Endometrium (tissue), 2 donors: ENCODE data around the gene ANGPTL5.
A peak's percentile ranks its signal among the peaks of the same experiment; 100 is the strongest.
"Not testable (repeated sequence)": the region's sequence is repeated elsewhere in the genome, so short reads cannot be mapped to it uniquely, and the experiment has no call there.

Experiments used
- FAIRE-seq: peaks from 2 replicates; lab custom pipeline; 2012; peaks lifted over from hg19 to GRCh38; lab: Jason Lieb, UNC
- donor health status: control.
- donor health status: control.

ANGPTL5 gene

GRCh38 chr11:101916422-101916821, at the start of gene ANGPTL5:
ANGPTL5 (minus strand) TSS chr11:101916522; CDS start chr11:101907909, 8,613 bp downstream.
- FAIRE-seq = no peak

- FAIRE-seq = not testable (repeated sequence)
These were observed 47.9 kb upstream of the ANGPTL5 start for GRCh38 chr11:101964200-101964599.

DNA sequence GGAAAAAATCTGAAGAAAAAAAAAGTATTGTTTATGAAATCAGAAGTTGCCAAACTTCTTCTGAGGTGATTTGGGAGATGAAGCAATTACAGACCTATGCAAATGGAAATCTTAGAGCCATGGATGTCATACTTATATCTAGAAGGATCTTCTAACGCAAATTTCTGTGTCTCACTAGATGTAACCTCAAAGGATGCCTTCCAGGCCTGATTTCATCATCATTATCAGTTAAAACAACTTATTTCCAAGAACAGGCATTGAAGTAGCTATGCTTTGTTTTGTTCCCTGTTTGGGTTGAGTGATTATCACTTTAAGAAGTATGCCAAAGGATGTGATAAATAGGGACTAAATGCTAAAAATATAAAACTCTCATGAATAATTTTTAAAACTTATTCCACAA, 43.9 kb upstream of the ANGPTL5 start:
- no peak for FAIRE-seq

DNA sequence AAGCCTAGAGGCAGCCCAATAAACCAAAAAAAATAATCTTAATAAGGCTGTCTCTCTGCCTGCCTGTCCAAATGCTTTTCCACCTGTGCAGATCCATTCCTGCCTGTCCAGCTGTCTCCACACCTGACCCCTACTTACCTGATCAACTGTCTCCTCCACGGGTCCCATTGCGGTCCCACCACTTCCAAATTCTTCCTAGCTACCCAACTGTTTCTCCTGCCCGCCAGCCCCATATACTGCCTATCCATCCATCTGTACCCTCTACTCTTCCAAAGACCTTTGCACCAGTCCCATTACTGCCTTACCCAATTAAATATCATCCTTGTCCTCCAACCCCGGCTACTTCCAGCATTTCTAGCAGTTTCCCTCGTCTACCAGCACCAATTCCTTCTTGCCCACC, 39.4 kb upstream of the ANGPTL5 start:
- FAIRE-seq = no peak

DNA sequence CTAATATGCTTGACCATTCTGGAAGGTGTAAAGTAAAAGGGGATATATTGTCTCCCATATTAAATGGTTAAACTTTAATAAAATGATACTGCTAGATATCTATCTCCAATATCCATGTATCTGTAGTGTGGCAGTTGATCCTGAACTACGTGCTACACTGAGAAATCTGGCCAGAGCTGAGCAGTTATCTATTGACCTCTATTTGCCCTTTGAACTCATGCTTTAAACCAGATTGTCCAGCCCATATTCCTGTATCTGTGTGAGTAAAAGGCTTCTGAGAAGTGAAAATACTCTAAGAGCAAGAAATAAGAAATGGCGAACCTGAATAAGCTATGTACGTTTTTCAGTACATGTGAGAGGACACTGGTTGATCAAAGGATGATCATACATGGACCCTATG, 39.0 kb upstream of the ANGPTL5 start:
- no peak for FAIRE-seq

- no peak for FAIRE-seq
These were observed 33.4 kb upstream of the ANGPTL5 start for GRCh38 chr11:101949680-101950220.

DNA sequence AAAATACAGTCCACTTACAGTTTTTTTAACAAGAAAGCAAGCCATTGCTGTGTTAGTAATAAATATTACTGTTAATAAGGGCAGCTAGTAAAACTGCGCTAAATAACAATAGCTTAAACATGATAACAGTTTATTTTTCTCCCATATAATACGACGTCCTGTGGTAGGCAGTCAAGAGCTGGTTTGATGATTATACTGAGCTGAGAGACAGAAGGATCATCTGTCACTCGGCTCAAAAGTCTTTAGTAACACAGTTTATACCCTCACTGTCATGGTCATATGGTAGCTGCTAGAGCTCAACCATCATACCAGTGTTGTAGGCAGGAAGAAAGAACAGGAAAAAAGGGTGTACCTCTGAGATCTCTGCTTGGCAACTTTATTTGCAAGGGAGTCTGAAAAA, 29.1 kb upstream of the ANGPTL5 start:
- FAIRE-seq = no peak

GRCh38 chr11:101944923-101945322, 28.6 kb upstream of the ANGPTL5 start:
- FAIRE-seq = no peak

DNA sequence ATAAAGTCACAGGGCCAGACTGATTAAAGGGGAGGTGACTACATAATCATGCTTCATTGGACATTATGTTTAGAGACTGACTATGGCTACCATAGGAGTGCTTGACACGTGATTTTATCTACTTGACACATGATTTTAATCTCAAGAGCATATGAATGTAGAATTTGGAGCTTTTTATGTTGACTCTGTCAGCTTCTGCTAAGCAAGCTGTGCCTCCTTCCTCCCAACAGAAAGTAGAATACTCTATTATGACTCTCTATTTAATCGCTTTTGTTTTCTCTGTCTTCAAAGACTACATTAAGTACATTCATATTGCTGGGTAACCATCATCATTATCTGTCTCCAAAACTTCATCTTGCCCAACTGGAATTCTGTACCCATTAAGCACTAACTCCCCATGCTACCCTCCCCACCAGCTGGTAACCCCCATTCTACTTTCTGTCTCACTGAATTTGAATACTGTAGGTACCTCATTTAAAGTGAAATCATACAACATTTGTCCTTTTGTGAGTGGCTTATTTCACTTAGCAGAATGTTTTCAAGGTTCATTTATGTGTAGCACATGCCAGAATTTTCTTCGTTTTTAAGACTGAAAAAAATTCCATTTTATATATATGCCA, 24.7 kb upstream of the ANGPTL5 start:
- no peak for FAIRE-seq

GRCh38 chr11:101931692-101932091, 15.4 kb upstream of the ANGPTL5 start:
- no peak for FAIRE-seq

DNA sequence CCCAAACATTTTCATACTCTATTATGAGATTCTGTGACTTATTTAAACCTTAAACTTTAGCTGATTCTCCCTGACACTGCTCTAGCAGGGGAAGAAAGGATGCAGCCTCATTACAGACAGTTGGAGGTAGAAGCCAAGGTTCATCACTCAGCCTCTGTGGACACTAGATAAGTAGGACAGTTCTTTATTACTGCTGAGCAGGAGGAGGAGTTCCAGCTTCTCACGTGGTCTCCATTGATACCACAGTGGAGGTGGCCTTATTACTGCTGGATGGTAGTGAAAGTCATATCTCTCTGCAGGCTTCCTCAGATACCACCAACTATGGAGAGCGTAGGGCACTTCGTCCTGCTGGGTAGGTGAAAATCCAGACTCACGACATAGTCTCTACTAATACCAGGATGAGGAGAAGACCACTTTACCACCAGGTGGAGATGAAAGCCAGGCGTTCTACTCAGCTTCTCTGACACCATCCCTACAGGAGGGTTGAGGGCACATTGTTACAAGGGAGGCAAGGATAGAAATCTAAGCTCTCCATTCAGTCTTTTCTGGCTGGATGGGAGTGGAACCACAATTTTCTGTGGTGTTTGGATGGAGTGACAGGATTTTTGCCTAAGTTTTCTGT, 13.1 kb upstream of the ANGPTL5 start:
- FAIRE-seq = no peak

DNA sequence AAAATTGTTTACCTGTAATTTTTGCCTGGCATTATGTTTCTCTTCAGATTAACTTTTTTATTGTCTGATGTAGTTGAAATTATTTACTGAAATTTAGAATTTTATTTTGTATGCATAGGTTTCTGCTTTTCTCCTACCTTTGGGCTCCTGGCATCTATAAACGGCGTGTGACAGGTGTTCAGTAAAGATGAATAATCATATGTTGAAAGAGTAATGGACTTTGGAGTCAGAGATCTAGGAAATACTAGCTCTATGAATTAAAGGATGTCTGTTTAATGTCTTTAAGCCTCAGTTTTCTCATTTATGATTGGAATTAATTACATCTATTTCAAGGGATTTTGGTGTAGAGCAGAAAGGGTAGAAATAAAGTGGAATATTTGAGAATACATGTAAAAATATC, 7.2 kb upstream of the ANGPTL5 start:
- no peak for FAIRE-seq

GRCh38 chr11:101920992-101921391, 4.7 kb upstream of the ANGPTL5 start:
- no peak for FAIRE-seq

- FAIRE-seq = no peak
These were observed 904 bp upstream of the ANGPTL5 start for GRCh38 chr11:101917226-101917625.

GRCh38 chr11:101915791-101916291, 481 bp downstream of the ANGPTL5 start:
- no peak for FAIRE-seq

DNA sequence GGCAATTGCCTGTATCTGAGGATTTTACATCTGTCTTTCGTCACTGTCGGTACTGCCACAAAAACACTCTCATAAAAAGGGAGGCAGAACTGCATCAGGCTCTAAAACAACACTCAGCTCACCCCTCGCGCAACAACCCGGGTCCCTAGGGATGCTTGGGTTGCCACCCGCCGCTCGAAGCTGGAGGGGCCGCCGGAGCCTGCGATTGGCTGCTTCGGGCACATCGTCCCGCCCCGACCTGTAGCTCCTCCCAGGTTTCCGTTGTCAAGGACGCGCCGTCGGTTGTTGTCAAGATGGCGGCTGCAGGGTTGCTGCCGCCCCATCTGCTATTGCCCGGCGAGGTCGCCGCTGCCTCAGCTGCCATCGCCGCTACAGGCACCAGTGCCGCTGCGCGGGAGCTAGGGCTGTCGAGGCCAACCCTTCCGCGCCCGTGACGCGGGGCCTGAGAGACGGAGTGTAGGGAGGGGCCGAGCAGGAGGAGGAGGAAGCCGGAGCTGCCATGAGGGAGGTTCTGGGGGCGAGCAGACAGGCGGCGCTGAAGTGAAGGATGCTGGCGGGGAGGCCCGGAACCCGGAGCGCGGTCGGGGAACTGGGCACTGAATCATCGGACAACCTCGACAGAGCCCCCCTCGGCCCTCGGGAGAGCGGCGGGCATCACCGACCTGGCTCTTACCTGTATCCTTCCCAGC, 1.4 kb downstream of the ANGPTL5 start, which contains the start of gene CEP126:
TSS of gene CEP126 (plus strand) at position 273 of the 689 bp plus-strand sequence. CDS start at position 548, 275 bp downstream.
- peak; percentile 66 for FAIRE-seq

DNA sequence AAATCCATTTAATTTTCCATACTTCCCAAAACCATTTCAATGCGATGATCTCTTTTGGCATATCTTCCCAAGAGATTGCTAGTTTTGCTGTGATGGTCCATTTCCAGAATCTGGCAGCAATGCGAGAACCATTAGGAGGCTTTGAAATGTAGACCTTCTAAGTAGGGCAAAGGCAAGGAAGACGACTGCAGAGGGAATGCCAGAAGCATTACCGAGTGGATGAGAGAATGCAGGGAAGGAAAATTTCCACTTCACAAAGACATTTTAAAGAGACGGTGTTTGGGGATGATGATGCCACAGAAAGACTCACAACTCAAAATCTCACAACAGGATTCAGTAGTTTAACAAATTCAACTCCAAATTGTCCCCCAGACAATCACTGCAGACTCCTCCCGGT, 2.0 kb downstream of the ANGPTL5 start:
- FAIRE-seq = no peak

- no peak for FAIRE-seq
These were observed 2.7 kb downstream of the ANGPTL5 start for GRCh38 chr11:101913656-101914055.

- no peak for FAIRE-seq
These were observed 3.5 kb downstream of the ANGPTL5 start for GRCh38 chr11:101912823-101913284.

GRCh38 chr11:101909087-101909486, 7.2 kb downstream of the ANGPTL5 start:
- no peak for FAIRE-seq

GRCh38 chr11:101907815-101908214, 8.5 kb downstream of the ANGPTL5 start:
- no peak for FAIRE-seq

DNA sequence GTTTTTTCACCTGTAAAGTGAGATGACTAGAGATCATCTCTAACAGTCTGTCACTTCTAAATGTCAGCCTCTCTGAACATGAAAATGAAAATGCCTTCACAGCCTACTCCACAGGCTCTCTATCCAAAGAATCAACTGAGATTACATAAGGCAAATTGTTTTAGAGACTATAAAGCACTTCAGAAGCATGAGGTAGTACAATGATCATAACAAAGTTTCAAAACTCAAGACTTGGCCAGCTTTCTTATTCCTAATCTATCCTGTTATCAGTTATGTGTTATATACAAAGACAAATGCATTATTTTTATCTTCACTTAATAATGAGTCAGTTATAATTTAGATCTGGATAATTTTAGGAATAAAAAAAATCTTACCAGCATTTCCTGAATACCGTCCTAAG, 21.8 kb downstream of the ANGPTL5 start:
- FAIRE-seq = no peak

DNA sequence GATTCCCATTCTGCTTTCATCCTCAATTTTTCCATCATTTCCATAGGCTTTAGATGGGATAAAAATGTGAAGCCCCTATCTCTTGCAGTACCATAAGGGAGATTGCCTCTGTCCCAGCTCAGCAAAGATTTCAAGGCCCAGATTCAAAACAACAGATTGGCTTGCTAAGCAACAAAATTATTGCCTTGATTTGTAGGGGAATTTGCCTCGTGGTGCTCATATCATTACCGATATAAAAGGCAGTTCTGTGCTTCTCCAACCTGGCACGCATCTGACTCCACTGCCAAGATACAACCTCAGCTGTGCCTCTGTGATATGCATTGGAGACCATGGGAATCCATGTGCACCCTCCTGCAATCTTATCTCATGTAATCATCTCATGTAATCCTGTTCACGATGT, 26.6 kb downstream of the ANGPTL5 start:
- no peak for FAIRE-seq
